ENCODE measurements around the gene FFAR3.

Gene FFAR3

GRCh38 chr19:35383536-35383935, 25.3 kb downstream of the FFAR3 start:
- Histone ChIP-seq H3K4me3 (replicated peaks; ENCODE audit: insufficient read depth, low read length) (no peak overlapping the region), H3K27ac (replicated peaks) (no peak overlapping the region), H3K27me3 (ENCODE audit: insufficient read depth, poor library complexity, severe bottlenecking) (no peaks in the 10 kb centered on the region)
- no peak for TF ChIP-seq POLR2AphosphoS5 (IDR thresholded peaks at IDR 0.05; ENCODE audit: low read depth)
- TF ChIP-seq, protein P1, sequence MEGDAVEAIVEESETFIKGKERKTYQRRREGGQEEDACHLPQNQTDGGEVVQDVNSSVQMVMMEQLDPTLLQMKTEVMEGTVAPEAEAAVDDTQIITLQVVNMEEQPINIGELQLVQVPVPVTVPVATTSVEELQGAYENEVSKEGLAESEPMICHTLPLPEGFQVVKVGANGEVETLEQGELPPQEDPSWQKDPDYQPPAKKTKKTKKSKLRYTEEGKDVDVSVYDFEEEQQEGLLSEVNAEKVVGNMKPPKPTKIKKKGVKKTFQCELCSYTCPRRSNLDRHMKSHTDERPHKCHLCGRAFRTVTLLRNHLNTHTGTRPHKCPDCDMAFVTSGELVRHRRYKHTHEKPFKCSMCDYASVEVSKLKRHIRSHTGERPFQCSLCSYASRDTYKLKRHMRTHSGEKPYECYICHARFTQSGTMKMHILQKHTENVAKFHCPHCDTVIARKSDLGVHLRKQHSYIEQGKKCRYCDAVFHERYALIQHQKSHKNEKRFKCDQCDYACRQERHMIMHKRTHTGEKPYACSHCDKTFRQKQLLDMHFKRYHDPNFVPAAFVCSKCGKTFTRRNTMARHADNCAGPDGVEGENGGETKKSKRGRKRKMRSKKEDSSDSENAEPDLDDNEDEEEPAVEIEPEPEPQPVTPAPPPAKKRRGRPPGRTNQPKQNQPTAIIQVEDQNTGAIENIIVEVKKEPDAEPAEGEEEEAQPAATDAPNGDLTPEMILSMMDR (IDR thresholded peaks at IDR 0.05; ENCODE audit: insufficient read depth, low read length): no peak
- TF ChIP-seq GABPA (IDR thresholded peaks at IDR 0.05; ENCODE audit: low read depth): no peak
- DNase-seq (ENCODE audit: low read depth in 1 of 2, low spot score in 1 of 2): no peak

DNA sequence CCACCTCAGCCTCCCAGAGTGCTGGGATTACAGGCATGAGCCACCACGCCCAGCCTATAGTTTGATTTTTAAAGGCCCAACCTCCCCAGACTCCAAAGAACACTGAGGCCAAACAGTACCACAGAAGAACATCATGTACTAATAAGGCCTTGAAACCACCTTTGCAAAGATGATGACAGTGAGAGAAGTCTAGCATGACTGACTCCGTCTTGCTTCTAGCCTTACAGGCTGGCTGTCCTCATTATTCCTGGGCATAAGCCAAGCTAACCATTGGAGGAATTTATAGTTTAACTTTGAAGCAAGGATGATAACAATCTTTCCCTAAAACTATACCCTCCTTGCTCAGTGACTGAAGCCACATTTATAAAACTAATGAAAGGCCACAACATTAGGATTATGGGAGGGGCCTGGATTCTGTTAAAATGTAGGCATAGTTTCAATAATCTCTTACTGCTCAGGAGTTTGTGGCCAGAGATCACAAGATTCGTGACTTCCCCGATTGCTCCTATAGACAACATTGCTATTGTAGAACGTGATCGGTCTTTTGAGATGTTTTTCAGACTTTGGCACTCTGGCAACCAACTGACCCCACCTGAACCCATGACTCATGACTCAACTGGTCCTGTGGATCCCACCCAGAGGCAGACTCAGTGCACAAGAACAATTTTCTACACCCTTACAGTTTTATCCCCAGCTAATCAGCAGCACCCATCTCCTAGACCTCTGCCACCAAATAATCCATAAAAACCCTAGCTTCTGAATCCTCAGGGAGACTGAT, 30.2 kb downstream of the FFAR3 start:
- no peak for TF ChIP-seq SPI1 (IDR thresholded peaks at IDR 0.05; ENCODE audit: borderline replicate concordance, low read depth)
- no peak for TF ChIP-seq POLR2AphosphoS5 (IDR thresholded peaks at IDR 0.05; ENCODE audit: low read depth)

DNA sequence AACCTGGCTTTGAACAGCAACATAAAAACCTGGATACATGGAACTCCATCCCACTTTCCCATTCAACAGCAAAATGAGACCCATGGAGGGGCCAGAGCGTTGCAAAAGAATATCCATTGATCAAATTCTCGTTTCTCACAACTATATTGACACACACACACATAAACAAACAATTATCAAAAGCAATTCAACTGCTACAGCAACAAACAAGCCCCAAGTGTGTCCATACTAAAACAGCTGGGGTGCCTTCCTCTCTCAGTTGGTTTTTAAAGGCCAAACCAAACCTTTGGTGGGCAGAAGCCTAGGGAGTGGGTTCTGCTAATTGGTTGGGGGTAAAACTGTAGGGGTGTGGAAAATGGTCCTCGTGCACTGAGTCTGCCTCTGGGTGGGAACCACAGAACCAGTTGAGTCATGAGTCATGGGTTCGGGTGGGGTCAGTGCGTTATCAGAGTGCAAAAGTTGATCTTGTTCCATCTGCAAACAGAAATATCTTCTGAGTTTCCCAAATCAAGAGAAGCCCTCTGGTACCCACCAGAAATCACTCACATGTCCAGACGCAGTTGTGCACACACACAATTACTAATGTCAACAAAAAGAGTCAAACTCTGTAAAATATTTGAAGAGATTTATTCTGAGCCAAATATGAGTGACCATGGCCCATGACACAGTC, 31.1 kb downstream of the FFAR3 start:
- no peak for TF ChIP-seq SPI1 (IDR thresholded peaks at IDR 0.05; ENCODE audit: borderline replicate concordance, low read depth)
- TF ChIP-seq REST (IDR thresholded peaks at IDR 0.05; ENCODE audit: insufficient replicate concordance, low read depth): no peak
- no peak for TF ChIP-seq POLR2AphosphoS5 (IDR thresholded peaks at IDR 0.05; ENCODE audit: low read depth)
- TF ChIP-seq GABPA (IDR thresholded peaks at IDR 0.05; ENCODE audit: low read depth): no peak
- TF ChIP-seq, protein P1 (IDR thresholded peaks at IDR 0.05; ENCODE audit: insufficient read depth, low read length): no peak
- Histone ChIP-seq H3K4me3 (replicated peaks; ENCODE audit: insufficient read depth, low read length) (no peak overlapping the region), H3K27me3 (ENCODE audit: insufficient read depth, poor library complexity, severe bottlenecking) (no peaks in the 10 kb centered on the region), H3K27ac (replicated peaks) (no peak overlapping the region)
- no peak for DNase-seq (ENCODE audit: low read depth in 1 of 2, low spot score in 1 of 2)

More for the DNA sequence above, 30.2 kb downstream of the FFAR3 start:
- H3K27me3 ChIP-seq (ENCODE audit: insufficient read depth, poor library complexity, severe bottlenecking): no peaks in the 10 kb centered on the region
- H3K27ac ChIP-seq (replicated peaks): no peak overlapping the region
- no peak overlapping the region for H3K4me3 ChIP-seq (replicated peaks; ENCODE audit: insufficient read depth, low read length)
- no peak for DNase-seq (ENCODE audit: low read depth in 1 of 2, low spot score in 1 of 2)

DNA sequence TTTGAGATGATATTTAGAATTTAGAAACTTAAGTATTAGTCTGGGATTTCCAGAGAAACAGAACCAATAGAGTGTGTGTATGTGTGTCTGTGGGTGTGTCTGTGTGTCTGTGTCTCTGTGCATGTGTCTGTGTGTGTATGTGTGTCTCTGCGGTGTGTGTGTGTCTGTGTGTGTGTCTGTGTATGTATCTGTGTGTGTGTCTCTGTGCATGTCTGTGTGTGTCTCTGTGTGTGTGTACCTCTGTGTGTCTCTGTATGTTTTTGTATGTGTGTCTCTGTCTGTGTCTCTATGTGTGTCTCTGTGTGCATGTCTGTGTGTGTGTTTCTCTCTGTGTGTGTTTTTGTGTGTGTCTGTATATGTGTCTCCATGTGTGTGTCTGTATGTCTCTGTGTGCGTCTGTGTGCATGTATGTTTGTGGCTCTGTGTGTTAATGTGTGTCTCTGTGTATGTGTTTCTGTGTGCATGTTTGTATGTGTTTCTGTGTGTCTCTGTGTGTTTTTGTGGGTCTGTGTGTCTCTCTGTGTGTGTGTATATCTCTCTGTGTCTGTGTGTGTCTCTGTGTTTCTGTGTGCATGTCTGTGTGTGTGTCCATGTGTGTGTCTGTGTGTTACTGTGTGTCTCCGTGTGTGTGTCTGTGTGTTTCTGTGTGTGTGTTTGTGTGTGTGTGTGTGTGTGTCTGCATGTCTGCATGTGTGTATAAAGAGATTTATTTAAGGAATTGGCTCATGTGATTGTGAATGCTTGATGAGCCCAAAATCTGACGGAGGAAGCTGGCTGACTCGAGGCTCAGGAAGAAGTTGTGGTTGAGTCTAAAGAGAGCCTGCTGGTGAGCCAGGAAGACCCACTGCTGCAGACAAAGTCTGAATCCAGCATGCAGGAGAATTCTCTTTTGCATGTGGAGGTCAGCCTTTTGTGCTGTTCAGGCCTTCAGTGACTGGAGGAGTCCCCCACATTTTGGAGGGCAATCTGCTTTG, 34.8 kb downstream of the FFAR3 start:
- no peak overlapping the region for H3K4me3 ChIP-seq (replicated peaks; ENCODE audit: insufficient read depth, low read length)
- H3K27me3 ChIP-seq (ENCODE audit: insufficient read depth, poor library complexity, severe bottlenecking): no peaks in the 10 kb centered on the region
- no peak for DNase-seq (ENCODE audit: low read depth in 1 of 2, low spot score in 1 of 2)
- no peak for TF ChIP-seq SPI1 (IDR thresholded peaks at IDR 0.05; ENCODE audit: borderline replicate concordance, low read depth)
- no peak for TF ChIP-seq GABPA (IDR thresholded peaks at IDR 0.05; ENCODE audit: low read depth)
- TF ChIP-seq POLR2AphosphoS5 (IDR thresholded peaks at IDR 0.05; ENCODE audit: low read depth): no peak
- no peak for TF ChIP-seq REST (IDR thresholded peaks at IDR 0.05; ENCODE audit: insufficient replicate concordance, low read depth)
- TF ChIP-seq, protein P1 (IDR thresholded peaks at IDR 0.05; ENCODE audit: insufficient read depth, low read length): no peak
- no peak overlapping the region for H3K27ac ChIP-seq (replicated peaks)
